NCI-H146 treated with DMSO at 0.1 percent for 48 hours (cell line): ENCODE measurements around the gene DEFB129.
"Not testable (repeated sequence)": the region's sequence is repeated elsewhere in the genome, so short reads cannot be mapped to it uniquely, and the experiment has no call there.

Experiments used
- DNase-seq: peaks from one replicate; lab custom pipeline; 2025; ENCODE audit not compliant: unreplicated experiment; lab: John Stamatoyannopoulos, UW

Gene DEFB129

GRCh38 chr20:252801-253200, 25.7 kb downstream of the DEFB129 start:
- no peak for DNase-seq

GRCh38 chr20:253447-253846, 26.4 kb downstream of the DEFB129 start:
- DNase-seq, result not testable (repeated sequence)

- DNase-seq, result no peak
Observed at GRCh38 chr20:257419-257818, 30.4 kb downstream of the DEFB129 start, which contains the start of gene DEFB132. DEFB132 (plus strand) TSS chr20:257724; CDS start chr20:257779, 55 bp downstream.

- no peak for DNase-seq
Observed at GRCh38 chr20:258269-258858, 31.3 kb downstream of the DEFB129 start.

GRCh38 chr20:258963-259362, 31.9 kb downstream of the DEFB129 start:
- DNase-seq, result no peak

GRCh38 chr20:259981-260380, 32.9 kb downstream of the DEFB129 start:
- no peak for DNase-seq

- DNase-seq, result no peak
Observed at GRCh38 chr20:263701-264100, 36.6 kb downstream of the DEFB129 start.

GRCh38 chr20:266596-267562, 39.8 kb downstream of the DEFB129 start:
- DNase-seq, result peak; percentile 86

DNA sequence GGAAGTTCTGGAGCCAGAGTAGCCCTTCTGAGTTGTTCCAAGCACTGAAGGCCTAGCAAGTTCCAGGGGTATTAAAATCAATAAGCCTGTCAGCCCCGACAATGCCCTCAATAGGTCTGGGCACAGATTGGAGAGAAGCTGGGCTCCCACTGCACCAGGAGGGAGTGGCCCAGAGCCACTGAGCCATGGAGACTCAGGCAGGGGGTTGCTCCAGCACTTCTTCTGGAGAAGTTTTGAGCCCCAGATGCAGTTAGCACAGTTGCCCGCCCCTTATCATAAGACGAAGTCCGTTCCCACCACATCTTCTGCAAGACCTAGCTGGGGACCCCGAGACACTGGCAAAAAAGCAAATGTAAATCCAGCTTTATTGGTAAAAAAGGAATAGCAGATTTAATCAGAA, 43.5 kb downstream of the DEFB129 start:
- no peak for DNase-seq

DNA sequence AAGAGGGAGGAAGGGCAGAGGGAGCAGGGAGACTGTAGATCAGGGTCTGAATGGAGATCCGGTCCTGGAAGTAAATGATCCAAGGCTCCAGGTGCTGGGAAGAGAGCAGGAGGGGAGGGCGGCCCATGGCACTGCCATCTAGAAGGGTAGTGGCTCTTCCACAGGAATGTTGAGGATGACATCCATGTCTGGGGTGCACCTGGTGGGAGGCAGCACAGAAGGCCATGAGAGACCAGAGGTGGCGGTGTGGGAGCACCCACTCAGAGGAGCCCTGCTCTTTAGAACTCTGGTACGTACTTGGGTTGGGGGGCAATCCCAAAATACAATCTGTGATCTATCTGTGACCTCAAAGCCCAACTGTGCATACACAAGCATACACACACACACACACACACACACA, 44.0 kb downstream of the DEFB129 start:
- DNase-seq, result no peak

DNA sequence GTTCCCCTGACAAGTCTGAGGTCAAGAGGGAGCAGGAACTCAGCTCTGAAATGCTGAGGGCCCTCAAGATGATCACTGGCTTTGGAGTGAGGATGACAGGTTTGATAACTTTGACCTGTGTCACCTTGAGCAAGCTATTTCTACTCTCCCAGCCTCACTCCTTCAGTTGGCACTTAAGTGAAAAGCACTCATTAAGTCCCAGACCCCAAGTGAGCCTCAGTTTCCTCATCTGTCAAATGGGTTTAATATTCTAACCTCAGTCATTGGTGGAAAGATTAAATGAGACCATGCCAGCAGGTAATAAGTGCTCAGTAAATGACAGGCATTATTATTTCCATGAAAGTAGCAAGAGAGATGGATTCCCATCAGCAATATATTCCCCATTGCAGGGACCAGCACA, 44.5 kb downstream of the DEFB129 start:
- DNase-seq, result no peak

DNA sequence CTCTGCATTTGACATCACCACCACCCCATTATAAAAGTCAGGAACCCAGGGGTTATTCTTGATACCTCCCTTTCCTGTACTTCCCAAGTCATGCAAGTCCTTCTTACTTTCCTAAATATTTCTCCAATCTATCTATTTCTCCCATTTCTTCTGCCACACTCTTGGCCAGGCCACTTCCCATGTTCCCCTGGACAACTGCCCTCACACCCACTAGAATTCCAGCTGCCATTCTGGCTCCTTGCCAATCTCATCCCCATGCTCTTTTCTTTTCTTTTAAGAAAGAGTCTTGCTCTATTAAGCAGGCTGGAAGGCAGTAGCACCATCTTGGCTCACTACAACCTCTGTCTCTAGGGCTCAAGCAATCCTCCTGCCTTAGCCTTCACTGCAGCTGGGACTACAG, 45.7 kb downstream of the DEFB129 start:
- DNase-seq, result no peak

- no peak for DNase-seq
Observed at GRCh38 chr20:273884-274283, 46.8 kb downstream of the DEFB129 start.

DNA sequence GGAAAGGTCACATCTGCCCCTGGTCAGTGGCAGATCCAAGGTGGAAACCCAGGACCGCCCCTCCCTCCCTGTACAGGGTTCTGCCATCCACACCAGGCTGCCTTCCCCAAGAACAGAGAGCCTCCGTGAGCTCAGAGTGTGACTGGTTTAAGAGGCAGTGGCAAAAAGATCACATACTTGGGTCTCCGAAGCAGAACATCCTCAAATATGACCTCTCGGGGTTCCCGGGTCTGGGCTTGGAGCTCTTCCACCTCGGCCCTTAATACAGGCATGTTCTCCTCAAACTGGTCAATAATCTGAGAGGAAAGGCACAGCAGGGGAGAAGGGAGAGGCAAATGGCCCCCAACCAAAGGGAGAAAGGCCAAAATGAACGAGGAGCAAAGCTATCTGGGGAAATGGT, 48.7 kb downstream of the DEFB129 start:
- no peak for DNase-seq

- DNase-seq, result no peak
Observed at GRCh38 chr20:276620-277495, 49.8 kb downstream of the DEFB129 start.

- no peak for DNase-seq
Observed at GRCh38 chr20:277496-277781, 50.4 kb downstream of the DEFB129 start.

- DNase-seq, result no peak
Observed at GRCh38 chr20:278181-278580, 51.1 kb downstream of the DEFB129 start.

DNA sequence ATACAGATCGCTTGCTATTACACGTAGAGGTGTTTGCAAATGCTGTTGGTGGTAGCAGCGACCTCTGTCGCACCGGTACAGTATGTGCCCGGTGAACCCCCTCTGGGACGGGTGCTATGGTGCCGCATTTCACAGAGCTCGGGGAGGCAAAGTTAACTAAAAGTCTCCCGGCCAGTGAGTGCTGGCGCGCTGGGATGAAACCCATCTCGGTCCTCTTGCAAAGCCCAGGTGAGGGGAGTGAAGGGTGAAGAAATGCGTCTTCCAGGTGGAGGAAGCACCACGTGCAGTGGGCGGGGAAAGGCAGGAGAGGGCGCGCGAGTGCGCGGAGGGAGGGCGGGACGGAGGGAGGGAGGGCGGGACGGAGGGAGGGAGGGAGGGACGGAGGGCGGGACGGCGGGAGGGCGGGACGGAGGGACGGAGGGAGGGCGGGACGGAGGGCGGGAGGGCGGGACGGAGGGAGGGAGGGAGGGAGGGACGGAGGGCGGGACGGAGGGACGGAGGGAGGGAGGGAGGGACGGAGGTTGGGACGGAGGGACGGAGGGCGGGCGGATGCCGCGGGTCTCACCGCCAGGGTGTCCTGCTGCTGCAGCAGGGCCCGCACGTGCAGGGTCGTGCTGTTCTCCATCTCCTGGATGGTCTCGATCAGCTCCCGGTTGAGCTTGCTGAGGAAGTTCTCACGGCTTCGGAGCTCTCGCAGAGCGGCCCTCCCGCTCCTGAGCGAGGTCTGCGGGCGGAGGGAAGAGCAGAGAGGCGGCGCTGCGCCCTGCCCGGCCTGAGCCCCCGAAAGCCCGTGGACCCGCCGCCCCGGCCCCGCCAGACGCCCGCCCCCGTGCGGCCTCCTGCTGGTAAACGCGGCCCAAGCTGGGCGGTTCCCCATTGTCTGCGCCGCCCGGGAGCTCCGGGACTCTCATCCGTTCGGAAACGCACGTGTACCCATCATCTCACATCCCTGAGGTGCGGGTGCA, 51.8 kb downstream of the DEFB129 start:
- DNase-seq, result no peak
